HEK293 (cell line): Measurements from ENCODE around the gene DOK3.

Source experiments
- EGR2 ChIP-seq: fragments of 450-650 bp; formaldehyde crosslinking; IDR thresholded peaks from 2 replicates; pipeline ENCODE4 v1.5.1; 2016; ENCODE audit warnings: low read depth, missing biosample characterization, missing genetic modification characterization
- GLIS1 ChIP-seq: fragments of 450-650 bp; formaldehyde crosslinking; IDR thresholded peaks from 2 replicates; pipeline ENCODE4 v1.5.1; 2016; ENCODE audit warnings: missing biosample characterization, missing genetic modification characterization
- KLF1 ChIP-seq: fragments of 450-650 bp; formaldehyde crosslinking; IDR thresholded peaks from 2 replicates; pipeline ENCODE4 v1.5.1; 2016; ENCODE audit warnings: missing biosample characterization, missing genetic modification characterization
- MEIS1 ChIP-seq: sonication (generic); formaldehyde crosslinking; IDR thresholded peaks from 2 replicates; pipeline ENCODE4 v1.8.1; 2022; ENCODE audit warnings: missing genetic modification reagents, mild to moderate bottlenecking, borderline replicate concordance
- OVOL3 ChIP-seq: fragments of 450-650 bp; formaldehyde crosslinking; IDR thresholded peaks from 2 replicates; pipeline ENCODE4 v1.5.1; 2016; ENCODE audit warnings: missing biosample characterization, missing genetic modification characterization
- RBAK ChIP-seq: fragments of 450-650 bp; formaldehyde crosslinking; IDR thresholded peaks from 2 replicates; pipeline ENCODE4 v1.5.1; 2016; ENCODE audit warnings: missing biosample characterization, missing genetic modification characterization
- SP7 ChIP-seq: fragments of 450-650 bp; formaldehyde crosslinking; IDR thresholded peaks from 2 replicates; pipeline ENCODE4 v1.5.1; 2016; ENCODE audit warnings: missing biosample characterization, missing genetic modification characterization
- TCF7L2 ChIP-seq: IDR thresholded peaks from 2 replicates; pipeline ENCODE4 v1.6.1; 2011; ENCODE audit warnings: low read depth, mild to moderate bottlenecking, inconsistent platforms, low read length, moderate library complexity, borderline replicate concordance
- ZFHX2 ChIP-seq: fragments of 450-650 bp; formaldehyde crosslinking; conservative IDR thresholded peaks from 2 replicates; pipeline ENCODE4 v1.5.1; 2016; ENCODE audit warnings: missing biosample characterization, missing genetic modification characterization
- ZNF138 ChIP-seq: fragments of 450-650 bp; formaldehyde crosslinking; IDR thresholded peaks from 2 replicates; pipeline ENCODE4 v1.5.1; 2016; ENCODE audit warnings: missing biosample characterization, missing genetic modification characterization, borderline replicate concordance
- ZNF23 ChIP-seq: fragments of 450-650 bp; formaldehyde crosslinking; IDR thresholded peaks from 2 replicates; pipeline ENCODE4 v1.5.1; 2016; ENCODE audit warnings: missing biosample characterization, missing genetic modification characterization, borderline replicate concordance
- ZNF366 ChIP-seq: fragments of 450-650 bp; formaldehyde crosslinking; conservative IDR thresholded peaks from 2 replicates; pipeline ENCODE4 v1.5.1; 2016; ENCODE audit warnings: missing biosample characterization, missing genetic modification characterization
- ZNF596 ChIP-seq: fragments of 450-650 bp; IDR thresholded peaks from 2 replicates; pipeline ENCODE4 v1.5.0; 2018; ENCODE audit warnings: missing biosample characterization, mild to moderate bottlenecking, missing genetic modification characterization, moderate library complexity
- ZNF610 ChIP-seq: fragments of 450-650 bp; formaldehyde crosslinking; IDR thresholded peaks from 2 replicates; pipeline ENCODE4 v1.5.1; 2016; ENCODE audit warnings: missing biosample characterization, missing genetic modification characterization, borderline replicate concordance
- ZNF658 ChIP-seq: fragments of 450-650 bp; formaldehyde crosslinking; IDR thresholded peaks from 2 replicates; pipeline ENCODE4; 2016; ENCODE audit warnings: missing biosample characterization, missing genetic modification characterization
- ZNF785 ChIP-seq: fragments of 450-650 bp; formaldehyde crosslinking; IDR thresholded peaks from 2 replicates; pipeline ENCODE4 v1.5.1; 2016; ENCODE audit warnings: missing biosample characterization, missing genetic modification characterization
- ZSCAN30 ChIP-seq: fragments of 450-650 bp; IDR thresholded peaks from 2 replicates; pipeline ENCODE4 v1.5.1; 2018; ENCODE audit warnings: missing biosample characterization, mild to moderate bottlenecking, missing genetic modification characterization, moderate library complexity
- TF ChIP-seq, protein P1 (sequence below): fragments of 450-650 bp; formaldehyde crosslinking; IDR thresholded peaks from 2 replicates; pipeline ENCODE4; 2016; ENCODE audit warnings: missing biosample characterization, missing genetic modification characterization
- TF ChIP-seq, protein P2 (sequence below): fragments of 450-650 bp; IDR thresholded peaks from 2 replicates; pipeline ENCODE4 v1.5.1; 2018; ENCODE audit warnings: missing biosample characterization, missing genetic modification characterization
- TF ChIP-seq, protein P3 (sequence below): fragments of 450-650 bp; formaldehyde crosslinking; IDR thresholded peaks from 2 replicates; pipeline ENCODE4 v1.5.1; 2016; ENCODE audit warnings: missing biosample characterization, missing genetic modification characterization
- TF ChIP-seq, protein P4 (sequence below): fragments of 450-650 bp; formaldehyde crosslinking; IDR thresholded peaks from 2 replicates; pipeline ENCODE4 v1.5.1; 2017; ENCODE audit warnings: missing biosample characterization, missing genetic modification characterization
- TF ChIP-seq, protein P5 (sequence below): fragments of 450-650 bp; formaldehyde crosslinking; IDR thresholded peaks from 2 replicates; pipeline ENCODE4 v1.5.1; 2016; ENCODE audit warnings: missing biosample characterization, missing genetic modification characterization, low read depth
- TF ChIP-seq, protein P6 (sequence below): fragments of 450-650 bp; formaldehyde crosslinking; IDR thresholded peaks from 2 replicates; pipeline ENCODE4 v1.5.1; 2016; ENCODE audit warnings: missing biosample characterization, missing genetic modification characterization
- TF ChIP-seq, protein P7 (sequence below): fragments of 450-650 bp; formaldehyde crosslinking; IDR thresholded peaks from 2 replicates; pipeline ENCODE4 v1.5.1; 2016; ENCODE audit warnings: missing biosample characterization, missing genetic modification characterization, borderline replicate concordance

DOK3 gene

DNA sequence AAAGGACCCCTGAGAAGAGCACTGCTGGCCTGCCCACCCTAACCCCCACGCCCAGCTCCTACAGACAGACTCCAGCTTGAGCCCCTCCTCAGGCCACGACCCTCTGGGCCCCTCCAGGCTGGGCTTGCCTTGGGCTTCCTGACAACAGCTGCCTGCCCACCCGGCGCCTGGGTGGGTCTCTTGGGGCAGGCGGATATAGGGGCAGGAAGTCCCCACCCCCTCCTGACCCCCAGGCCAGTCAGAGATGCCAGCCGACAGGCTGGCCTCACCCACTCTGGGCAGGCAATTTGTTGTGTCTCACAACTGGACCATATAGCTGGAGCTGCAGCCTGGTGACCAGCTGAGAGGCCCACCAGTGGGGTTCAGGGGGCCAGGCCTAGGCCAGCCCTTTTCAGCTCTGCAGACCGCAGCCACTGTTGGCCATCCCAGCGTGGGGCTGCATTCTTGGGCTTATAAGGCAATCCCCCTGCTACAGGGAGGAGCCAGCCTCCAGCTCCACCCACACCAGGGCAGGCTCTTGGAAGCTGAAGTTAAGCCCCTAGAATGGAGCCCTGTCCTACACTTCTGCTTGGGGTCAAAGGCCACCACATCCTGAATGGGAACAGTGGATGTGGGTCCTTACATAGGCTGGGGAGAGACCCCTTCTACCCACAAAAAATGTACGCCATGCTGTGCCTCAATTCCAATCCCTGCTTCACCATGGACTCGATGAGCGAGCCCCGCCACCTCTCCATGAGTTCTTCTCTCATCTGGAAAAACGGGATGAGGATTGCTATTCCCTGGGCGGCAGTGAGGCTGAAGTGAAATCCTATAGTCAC is 14.2 kb downstream of the DOK3 start (continued):
- TF ChIP-seq ZFHX2 (0 out of 2 replicates have a peak, but pooled peaks have one; percentile 23), ZNF596 (tag by site-specific recombination) (no peak), GLIS1 (tag by site-specific recombination) (peak; percentile 61), ZNF785 (tag by site-specific recombination) (no peak), ZNF610 (tag by site-specific recombination) (no peak), OVOL3 (no peak), EGR2 (no peak), SP7 (no peak), ZNF138 (no peak), ZNF366 (tag by site-specific recombination) (peak; percentile 18; the same call in 1 of the 2 replicates), RBAK (no peak), MEIS1 (CRISPR knock-in tag) (no peak), ZNF23 (tag by site-specific recombination) (no peak), ZNF658 (tag by site-specific recombination) (no peak), KLF1 (tag by site-specific recombination) (no peak), ZSCAN30 (tag by site-specific recombination) (no peak), TCF7L2 (no peak)
- TF ChIP-seq, protein P1, sequence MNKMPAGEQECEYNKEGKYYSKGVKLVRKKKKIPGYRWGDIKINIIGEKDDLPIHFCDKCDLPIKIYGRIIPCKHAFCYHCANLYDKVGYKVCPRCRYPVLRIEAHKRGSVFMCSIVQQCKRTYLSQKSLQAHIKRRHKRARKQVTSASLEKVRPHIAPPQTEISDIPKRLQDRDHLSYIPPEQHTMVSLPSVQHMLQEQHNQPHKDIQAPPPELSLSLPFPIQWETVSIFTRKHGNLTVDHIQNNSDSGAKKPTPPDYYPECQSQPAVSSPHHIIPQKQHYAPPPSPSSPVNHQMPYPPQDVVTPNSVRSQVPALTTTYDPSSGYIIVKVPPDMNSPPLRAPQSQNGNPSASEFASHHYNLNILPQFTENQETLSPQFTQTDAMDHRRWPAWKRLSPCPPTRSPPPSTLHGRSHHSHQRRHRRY (tag by site-specific recombination): no peak
- TF ChIP-seq, protein P2, sequence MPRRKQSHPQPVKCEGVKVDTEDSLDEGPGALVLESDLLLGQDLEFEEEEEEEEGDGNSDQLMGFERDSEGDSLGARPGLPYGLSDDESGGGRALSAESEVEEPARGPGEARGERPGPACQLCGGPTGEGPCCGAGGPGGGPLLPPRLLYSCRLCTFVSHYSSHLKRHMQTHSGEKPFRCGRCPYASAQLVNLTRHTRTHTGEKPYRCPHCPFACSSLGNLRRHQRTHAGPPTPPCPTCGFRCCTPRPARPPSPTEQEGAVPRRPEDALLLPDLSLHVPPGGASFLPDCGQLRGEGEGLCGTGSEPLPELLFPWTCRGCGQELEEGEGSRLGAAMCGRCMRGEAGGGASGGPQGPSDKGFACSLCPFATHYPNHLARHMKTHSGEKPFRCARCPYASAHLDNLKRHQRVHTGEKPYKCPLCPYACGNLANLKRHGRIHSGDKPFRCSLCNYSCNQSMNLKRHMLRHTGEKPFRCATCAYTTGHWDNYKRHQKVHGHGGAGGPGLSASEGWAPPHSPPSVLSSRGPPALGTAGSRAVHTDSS (tag by site-specific recombination): no peak
- TF ChIP-seq, protein P3, sequence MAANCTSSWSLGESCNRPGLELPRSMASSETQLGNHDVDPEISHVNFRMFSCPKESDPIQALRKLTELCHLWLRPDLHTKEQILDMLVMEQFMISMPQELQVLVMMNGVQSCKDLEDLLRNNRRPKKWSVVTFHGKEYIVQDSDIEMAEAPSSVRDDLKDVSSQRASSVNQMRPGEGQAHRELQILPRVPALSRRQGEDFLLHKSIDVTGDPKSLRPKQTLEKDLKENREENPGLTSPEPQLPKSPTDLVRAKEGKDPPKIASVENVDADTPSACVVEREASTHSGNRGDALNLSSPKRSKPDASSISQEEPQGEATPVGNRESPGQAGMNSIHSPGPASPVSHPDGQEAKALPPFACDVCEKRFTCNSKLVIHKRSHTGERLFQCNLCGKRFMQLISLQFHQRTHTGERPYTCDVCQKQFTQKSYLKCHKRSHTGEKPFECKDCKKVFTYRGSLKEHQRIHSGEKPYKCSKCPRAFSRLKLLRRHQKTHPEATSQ (tag by site-specific recombination): no peak
- TF ChIP-seq, protein P4, sequence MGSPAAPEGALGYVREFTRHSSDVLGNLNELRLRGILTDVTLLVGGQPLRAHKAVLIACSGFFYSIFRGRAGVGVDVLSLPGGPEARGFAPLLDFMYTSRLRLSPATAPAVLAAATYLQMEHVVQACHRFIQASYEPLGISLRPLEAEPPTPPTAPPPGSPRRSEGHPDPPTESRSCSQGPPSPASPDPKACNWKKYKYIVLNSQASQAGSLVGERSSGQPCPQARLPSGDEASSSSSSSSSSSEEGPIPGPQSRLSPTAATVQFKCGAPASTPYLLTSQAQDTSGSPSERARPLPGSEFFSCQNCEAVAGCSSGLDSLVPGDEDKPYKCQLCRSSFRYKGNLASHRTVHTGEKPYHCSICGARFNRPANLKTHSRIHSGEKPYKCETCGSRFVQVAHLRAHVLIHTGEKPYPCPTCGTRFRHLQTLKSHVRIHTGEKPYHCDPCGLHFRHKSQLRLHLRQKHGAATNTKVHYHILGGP: no peak
- TF ChIP-seq, protein P5, sequence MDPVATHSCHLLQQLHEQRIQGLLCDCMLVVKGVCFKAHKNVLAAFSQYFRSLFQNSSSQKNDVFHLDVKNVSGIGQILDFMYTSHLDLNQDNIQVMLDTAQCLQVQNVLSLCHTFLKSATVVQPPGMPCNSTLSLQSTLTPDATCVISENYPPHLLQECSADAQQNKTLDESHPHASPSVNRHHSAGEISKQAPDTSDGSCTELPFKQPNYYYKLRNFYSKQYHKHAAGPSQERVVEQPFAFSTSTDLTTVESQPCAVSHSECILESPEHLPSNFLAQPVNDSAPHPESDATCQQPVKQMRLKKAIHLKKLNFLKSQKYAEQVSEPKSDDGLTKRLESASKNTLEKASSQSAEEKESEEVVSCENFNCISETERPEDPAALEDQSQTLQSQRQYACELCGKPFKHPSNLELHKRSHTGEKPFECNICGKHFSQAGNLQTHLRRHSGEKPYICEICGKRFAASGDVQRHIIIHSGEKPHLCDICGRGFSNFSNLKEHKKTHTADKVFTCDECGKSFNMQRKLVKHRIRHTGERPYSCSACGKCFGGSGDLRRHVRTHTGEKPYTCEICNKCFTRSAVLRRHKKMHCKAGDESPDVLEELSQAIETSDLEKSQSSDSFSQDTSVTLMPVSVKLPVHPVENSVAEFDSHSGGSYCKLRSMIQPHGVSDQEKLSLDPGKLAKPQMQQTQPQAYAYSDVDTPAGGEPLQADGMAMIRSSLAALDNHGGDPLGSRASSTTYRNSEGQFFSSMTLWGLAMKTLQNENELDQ (tag by site-specific recombination): no peak
- TF ChIP-seq, protein P6, sequence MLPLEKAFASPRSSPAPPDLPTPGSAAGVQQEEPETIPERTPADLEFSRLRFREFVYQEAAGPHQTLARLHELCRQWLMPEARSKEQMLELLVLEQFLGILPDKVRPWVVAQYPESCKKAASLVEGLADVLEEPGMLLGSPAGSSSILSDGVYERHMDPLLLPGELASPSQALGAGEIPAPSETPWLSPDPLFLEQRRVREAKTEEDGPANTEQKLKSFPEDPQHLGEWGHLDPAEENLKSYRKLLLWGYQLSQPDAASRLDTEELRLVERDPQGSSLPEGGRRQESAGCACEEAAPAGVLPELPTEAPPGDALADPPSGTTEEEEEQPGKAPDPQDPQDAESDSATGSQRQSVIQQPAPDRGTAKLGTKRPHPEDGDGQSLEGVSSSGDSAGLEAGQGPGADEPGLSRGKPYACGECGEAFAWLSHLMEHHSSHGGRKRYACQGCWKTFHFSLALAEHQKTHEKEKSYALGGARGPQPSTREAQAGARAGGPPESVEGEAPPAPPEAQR (tag by site-specific recombination): no peak
- TF ChIP-seq, protein P7, sequence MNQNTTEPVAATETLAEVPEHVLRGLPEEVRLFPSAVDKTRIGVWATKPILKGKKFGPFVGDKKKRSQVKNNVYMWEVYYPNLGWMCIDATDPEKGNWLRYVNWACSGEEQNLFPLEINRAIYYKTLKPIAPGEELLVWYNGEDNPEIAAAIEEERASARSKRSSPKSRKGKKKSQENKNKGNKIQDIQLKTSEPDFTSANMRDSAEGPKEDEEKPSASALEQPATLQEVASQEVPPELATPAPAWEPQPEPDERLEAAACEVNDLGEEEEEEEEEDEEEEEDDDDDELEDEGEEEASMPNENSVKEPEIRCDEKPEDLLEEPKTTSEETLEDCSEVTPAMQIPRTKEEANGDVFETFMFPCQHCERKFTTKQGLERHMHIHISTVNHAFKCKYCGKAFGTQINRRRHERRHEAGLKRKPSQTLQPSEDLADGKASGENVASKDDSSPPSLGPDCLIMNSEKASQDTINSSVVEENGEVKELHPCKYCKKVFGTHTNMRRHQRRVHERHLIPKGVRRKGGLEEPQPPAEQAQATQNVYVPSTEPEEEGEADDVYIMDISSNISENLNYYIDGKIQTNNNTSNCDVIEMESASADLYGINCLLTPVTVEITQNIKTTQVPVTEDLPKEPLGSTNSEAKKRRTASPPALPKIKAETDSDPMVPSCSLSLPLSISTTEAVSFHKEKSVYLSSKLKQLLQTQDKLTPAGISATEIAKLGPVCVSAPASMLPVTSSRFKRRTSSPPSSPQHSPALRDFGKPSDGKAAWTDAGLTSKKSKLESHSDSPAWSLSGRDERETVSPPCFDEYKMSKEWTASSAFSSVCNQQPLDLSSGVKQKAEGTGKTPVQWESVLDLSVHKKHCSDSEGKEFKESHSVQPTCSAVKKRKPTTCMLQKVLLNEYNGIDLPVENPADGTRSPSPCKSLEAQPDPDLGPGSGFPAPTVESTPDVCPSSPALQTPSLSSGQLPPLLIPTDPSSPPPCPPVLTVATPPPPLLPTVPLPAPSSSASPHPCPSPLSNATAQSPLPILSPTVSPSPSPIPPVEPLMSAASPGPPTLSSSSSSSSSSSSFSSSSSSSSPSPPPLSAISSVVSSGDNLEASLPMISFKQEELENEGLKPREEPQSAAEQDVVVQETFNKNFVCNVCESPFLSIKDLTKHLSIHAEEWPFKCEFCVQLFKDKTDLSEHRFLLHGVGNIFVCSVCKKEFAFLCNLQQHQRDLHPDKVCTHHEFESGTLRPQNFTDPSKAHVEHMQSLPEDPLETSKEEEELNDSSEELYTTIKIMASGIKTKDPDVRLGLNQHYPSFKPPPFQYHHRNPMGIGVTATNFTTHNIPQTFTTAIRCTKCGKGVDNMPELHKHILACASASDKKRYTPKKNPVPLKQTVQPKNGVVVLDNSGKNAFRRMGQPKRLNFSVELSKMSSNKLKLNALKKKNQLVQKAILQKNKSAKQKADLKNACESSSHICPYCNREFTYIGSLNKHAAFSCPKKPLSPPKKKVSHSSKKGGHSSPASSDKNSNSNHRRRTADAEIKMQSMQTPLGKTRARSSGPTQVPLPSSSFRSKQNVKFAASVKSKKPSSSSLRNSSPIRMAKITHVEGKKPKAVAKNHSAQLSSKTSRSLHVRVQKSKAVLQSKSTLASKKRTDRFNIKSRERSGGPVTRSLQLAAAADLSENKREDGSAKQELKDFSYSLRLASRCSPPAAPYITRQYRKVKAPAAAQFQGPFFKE (tag by site-specific recombination): no peak
